ENCODE results near the gene DENND10.
A peak's percentile ranks its signal among the peaks of the same experiment; 100 is the strongest.
"Not testable (repeated sequence)": the region's sequence is repeated elsewhere in the genome, so short reads cannot be mapped to it uniquely, and the experiment has no call there.

The DENND10 gene

DNA sequence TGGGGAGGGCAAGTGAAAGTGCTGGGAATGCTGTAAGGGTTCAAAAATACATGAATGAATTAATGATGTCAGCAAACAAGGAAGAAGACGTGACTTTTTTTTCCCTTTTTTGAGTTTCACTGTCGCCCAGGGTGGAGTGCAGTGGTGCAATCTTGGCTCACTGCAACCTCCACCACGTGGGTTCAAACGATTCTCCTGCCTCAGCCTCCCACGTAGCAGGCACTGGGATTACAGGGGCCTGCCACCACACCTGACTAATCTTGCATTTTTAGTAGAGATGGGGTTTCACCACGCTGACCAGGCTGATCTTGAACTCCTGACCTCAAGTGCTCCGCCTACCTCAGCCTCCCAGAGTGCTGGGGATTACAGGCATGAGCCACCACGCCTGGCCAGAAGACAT is 30.0 kb downstream of the DENND10 start:
- DNase-seq, result no peak

DNA sequence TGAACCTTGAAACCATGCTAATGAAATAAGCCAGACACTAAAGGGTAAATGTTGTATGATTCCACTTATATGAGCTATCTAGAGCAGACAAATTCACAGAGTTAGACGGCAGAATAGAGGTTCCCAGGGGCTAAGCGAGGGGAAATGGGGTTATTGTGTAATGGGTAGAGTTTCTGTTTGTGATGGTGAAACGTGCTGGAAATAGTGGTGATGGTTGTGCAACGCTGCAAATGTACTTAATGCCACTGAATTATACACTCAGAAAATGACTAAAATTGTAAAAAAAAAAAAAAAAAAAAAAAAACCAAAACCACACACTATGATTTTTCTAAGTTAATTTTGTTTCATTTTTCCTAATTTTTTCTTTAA is 31.6 kb downstream of the DENND10 start:
- no peak for DNase-seq

- no peak for DNase-seq
Observed at GRCh38 chr10:119136084-119136483, 32.2 kb downstream of the DENND10 start.

DNA sequence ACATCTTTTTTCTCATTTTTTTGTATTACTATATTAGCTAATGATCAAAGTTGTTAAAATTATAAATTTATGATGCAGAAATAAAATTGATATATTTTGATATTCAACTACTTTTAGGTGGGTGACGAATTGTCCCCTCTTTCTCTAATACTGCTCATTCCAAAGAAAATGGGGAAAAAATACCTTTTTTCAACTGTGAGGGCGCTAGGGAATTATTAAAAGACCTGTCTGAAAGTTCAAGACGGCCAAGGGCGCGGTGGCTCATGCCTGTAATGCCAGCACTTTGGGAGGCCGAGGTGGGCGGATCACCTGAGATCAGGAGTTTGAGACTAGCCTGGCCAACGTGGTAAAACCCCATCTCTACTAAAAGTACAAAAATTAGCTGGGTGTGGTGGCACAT is 34.0 kb downstream of the DENND10 start:
- not testable (repeated sequence) for DNase-seq

GRCh38 chr10:119138346-119139306 is 34.7 kb downstream of the DENND10 start:
- no peak for DNase-seq

DNA sequence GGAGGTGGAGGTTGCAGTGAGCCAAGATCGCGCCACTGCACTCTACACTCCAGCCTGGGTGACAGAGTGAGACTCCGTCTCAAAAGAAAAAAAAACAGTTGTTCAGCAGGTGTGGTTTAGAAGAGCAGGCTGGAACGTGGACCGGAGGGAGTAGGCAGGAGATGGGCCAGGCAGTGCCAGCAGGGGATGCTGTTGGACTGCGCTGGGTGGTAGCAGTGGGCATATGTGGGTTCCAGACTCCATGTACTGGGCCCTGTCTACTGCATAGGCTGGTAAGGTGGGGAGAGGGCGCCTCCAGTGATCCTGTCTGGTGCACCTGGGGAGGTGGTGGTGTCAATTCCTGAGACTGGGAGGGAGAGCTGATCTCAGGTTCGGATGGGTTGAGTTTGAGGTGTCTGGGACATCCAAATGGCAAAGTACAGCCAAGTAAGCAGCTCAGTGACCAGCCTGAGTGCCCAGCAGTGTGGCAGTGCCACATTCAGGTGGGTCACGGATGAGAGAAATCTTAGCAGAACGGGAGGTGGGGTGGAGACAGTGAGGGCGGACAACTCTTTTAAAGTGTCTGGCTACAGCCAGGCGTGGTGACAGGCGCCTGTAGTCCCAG is 35.7 kb downstream of the DENND10 start:
- peak; percentile 50 for DNase-seq

GRCh38 chr10:119140603-119141245 is 36.8 kb downstream of the DENND10 start:
- no peak for DNase-seq

- no peak for DNase-seq
Observed at GRCh38 chr10:119143657-119144056, 39.7 kb downstream of the DENND10 start.

DNA sequence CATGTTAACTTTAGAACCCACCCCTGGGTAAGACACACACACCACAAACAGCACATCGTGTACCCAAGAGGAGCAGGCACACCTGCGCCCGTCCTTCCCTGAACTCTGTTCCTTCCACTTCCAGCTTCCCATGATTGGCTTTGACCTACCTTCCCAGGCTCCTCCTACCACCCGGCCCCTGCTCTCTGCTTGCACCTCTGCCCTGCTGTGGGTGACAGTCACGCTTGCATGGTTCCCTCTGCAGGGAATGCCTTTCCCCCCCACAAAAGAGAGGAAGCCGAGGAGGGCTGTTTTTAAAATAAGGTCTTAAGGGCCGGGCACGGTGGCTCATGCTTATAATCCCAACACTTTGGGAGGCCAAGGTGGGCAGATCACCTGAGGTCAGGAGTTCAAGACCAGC is 45.2 kb downstream of the DENND10 start:
- DNase-seq, result no peak

DNA sequence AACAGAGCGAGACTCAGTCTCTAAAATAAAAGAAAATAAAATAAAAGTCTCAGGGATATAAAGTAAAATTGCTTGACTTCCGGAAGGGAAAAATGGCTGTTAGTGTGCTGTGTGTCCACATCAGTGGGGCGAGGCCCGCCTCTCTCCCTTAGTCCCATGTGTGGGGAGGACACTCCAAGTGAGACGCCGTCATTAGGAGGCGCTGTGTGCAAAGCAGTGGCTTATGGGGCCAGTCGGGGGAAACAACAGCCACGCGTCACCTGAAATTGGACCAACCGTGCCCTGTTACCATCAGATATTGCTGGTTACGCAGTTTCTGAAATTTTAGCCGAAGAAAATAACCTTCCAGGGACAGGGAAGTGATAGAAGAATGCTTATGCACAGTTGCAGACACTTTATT is 45.8 kb downstream of the DENND10 start:
- no peak for DNase-seq

DNA sequence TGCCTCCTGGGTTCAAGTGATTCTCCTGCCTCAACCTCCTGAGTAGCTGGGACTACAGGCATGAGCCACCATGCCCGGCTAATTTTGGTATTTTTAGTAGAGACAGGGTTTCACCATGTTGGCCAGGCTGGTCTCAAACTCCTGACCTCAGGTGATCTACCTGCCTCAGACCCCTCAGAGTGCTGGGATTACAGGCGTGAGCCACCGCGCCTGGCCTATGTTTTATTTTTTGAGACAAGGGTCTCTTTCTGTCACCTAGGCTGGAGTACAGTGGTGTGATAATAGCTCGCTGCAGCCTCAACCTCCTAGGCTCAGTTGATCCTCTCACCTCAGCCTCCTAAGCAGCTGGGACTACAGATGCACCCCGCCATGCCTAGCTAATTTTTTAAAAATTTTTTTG is 47.7 kb downstream of the DENND10 start:
- not testable (repeated sequence) for DNase-seq

GRCh38 chr10:119153041-119153440 is 49.1 kb downstream of the DENND10 start:
- DNase-seq, result no peak

GRCh38 chr10:119153661-119154060 is 49.7 kb downstream of the DENND10 start:
- DNase-seq, result no peak

DNA sequence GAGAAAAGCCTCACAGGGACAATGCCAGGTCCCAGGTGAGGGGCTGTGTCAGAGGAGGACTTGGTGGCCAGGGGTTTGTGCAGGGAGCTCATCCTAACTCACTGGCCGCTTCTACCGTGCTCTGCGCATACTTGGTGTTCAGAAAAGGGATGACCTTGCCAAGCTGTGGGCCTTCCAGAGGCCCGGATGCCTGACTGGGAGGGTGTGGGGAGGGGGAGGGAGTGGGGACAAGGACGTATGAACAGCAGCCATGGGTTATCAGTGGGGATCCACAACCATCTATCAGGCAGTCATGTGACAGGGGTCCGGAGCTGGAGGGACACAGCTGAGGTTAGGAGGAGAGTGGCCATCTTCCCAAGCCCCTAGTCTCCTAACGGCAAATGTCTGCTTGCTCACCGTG is 55.4 kb downstream of the DENND10 start:
- DNase-seq, result no peak

DNA sequence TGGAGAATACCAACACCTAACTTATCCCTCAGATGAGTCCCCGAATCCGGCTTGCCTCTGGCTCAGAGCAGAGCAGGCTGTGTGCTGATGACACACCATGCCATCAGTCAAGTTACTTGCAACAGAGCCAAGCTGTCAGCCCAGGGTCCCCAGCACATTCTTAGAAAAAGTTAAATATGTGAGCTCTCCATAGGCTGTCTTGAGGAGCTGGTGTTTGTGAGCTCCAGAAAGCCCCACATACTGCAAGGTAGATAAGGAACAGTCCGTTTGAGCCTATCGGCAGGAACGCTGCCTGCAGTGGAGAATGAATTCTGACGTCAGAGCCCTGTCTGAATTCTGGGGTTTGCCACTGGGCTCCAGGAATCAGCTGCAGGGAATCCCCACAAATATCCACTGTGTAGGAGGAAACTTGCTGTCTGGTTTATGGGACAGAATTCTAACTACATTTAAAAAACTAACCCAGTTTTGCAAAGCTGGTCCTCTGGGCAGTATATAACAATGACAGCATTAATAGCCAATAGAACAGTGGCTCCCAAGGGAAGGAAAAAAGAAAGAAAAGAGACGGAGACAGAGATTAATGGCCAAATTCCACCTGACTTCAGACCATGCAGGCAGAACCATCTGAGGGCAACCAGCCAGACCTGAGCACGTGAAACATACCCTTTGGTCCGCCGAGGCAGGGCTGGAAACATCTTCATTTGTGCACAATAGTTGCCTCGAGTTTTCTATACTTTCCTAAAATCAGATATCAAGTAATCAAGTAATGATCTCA is 58.0 kb downstream of the DENND10 start:
- no peak for DNase-seq

DNA sequence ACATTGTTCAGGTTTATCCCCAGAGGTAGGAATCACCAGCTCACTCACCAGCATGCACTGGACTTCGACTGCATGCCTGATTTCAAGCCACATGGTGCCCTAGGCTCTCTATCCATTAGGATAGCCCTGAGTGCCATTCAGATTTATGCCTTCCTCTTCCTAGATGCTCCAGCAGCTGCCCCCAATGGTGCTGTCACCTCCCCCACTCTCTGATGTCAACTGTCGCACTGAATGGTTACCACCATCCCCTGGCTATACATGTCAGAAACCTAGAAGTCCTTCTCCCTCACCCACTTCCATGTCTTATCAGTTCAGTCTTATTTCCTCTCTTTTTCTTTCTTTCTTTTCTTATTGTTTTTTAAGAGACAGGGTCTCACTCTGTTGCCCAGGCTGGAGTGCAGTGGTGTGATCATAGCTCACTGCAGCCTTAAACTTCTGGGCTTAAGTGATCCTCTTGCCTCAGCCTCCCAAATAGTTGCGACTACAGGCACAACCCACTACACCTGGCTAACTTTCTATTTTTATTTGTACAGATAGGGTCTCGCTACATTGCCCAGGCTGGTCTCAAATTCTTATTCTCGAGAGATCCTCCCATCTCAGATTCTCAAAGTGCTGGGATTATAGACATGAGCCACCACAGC is 58.7 kb downstream of the DENND10 start:
- DNase-seq, result no peak

DNA sequence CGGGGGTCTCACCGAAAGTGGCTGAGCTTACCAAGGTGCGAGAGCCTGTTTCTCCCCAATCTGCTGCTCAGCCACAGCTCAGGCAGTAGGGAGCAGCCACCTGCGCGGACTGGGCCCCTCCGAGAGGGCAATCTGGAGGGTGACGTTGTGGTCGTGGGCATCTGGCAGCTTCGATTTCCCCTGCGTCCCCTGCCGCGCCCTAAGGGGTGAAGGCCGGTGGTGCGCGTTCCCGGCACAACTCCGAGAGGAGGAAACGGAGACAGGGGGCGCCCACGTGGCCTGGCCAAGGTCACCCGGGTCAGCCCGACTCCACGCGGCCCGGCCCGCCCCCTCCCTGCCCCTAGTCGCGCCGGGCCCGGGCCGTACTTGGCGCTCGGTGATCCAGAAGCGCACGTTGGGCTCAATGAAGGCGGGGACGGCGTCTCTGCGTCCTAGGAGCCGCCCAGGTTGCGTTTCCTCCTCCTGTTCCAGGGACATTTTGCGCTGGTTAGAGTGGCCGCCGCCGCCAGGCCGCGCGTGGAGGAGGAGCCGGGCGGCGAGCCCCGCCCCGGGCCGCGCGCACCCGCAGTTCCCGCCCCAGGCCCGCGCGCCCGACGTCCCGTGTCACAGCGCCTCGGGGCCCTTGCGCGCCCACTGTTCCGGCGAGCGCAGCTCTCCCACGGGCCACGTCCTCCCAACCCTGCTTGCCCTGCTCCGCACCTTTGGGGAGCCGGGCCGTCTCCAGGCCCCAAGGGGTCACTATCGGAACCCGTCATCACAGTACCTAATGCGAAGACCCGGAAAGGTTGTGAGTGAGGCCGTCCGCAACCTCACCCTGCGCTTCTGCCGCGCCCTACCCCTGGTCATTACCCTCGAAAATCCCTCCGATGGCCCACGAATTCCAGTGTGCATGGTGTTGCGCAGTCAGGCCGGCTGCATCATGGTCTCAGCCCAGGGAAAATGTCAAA is 61.5 kb downstream of the DENND10 start, which contains the start of gene SFXN4:
TSS of gene SFXN4 (minus strand) at position 544 of the 947 bp plus-strand sequence. CDS start at position 477, 67 bp downstream.
- peak; percentile 84 for DNase-seq

- no peak for DNase-seq
Observed at GRCh38 chr10:119166118-119166500, 62.2 kb downstream of the DENND10 start.

- no peak for DNase-seq
Observed at GRCh38 chr10:119166564-119166963, 62.7 kb downstream of the DENND10 start.

GRCh38 chr10:119167041-119167440 is 63.1 kb downstream of the DENND10 start:
- no peak for DNase-seq

GRCh38 chr10:119174109-119174508 is 70.2 kb downstream of the DENND10 start:
- DNase-seq, result no peak
